HCT116 (cell line): ENCODE data around the gene KHSRP. TPM values are rescaled to one million over a fixed set of nuclear protein-coding genes. Genes with fewer than 3 reads are reported as not detected.
A peak's percentile ranks its signal among the peaks of the same experiment; 100 is the strongest.

Source experiments
- ATAC-seq: fragments of 200-7000 bp; cut with Tn5 transposase; 2 replicates; pipeline ENCODE4 v1.9.1; 2020; ENCODE audit warnings: mild to moderate bottlenecking, moderate library complexity
- BruUV-seq: library from RNA; stranded (reverse); fragments of 400-500 nt; replicated peaks from 2 replicates; lab custom pipeline; 2021; lab: Mats Ljungman, UMichigan
- CTCF ChIA-PET: fragments of 300-600 bp; sonication (Branson Sonifier 250); formaldehyde crosslinking; loops from one replicate; lab custom pipeline; 2021; ENCODE audit warnings: antibody characterized with exemption; lab: Charles Lee
- POLR2A ChIA-PET: fragments of 300-600, 350-600 bp; sonication (Branson Sonifier 250); formaldehyde crosslinking; loops from one replicate; lab custom pipeline; 2021; ENCODE audit warnings: antibody characterized with exemption; lab: Charles Lee
- RAD21 ChIA-PET, 2 experiments: fragments of 300-600 bp; sonication (Branson Sonifier 250); formaldehyde crosslinking; loops; one replicate each; lab custom pipeline; 2023; ENCODE audit warnings: low total read pairs in 2 of 2; ENCODE audit not compliant: uncharacterized antibody in 2 of 2, unreplicated experiment in 2 of 2, low non-redundant PET in 1 of 2; lab: Charles Lee
- DNase-seq: peaks from one replicate; pipeline ENCODE4 v3.0.0-alpha.2; 2010; ENCODE audit warnings: low read depth, low spot score
- H2AFZ ChIP-seq: fragments of 200-600 bp; shearing (Covaris generic), sonication (generic); 2 replicates; pipeline ENCODE4 v1.6.1; 2017; ENCODE audit warnings: low read depth, mixed run types, mixed read lengths, antibody characterized with exemption, low read length; ENCODE audit not compliant: poor library complexity, severe bottlenecking
- H3K27ac ChIP-seq: 2 replicates; pipeline ENCODE4 v1.5.1; 2012; ENCODE audit warnings: low read depth, low read length
- H3K27me3 ChIP-seq: fragments of 200-600 bp; sonication (generic); 2 replicates; pipeline ENCODE4 v1.6.1; 2016; ENCODE audit warnings: mixed run types, low read length, mixed read lengths; ENCODE audit not compliant: insufficient read depth
- H3K36me3 ChIP-seq, 2 experiments: fragments of 200-500 bp in 1 of 2; fragments of 200-600 bp in 1 of 2; sonication (Bioruptor generic) in 1 of 2; sonication (generic) in 1 of 2; 2 replicates each; pipeline versions ENCODE4 v1.5.1 to v1.6.1; 2014 to 2016; ENCODE audit warnings: low read length in 2 of 2, inconsistent platforms in 1 of 2, mixed read lengths in 1 of 2, mixed run types in 1 of 2; ENCODE audit not compliant: insufficient read depth in 2 of 2, control insufficient read depth in 1 of 2
- H3K4me1 ChIP-seq, 2 experiments: fragments of 200-600 bp in 1 of 2; sonication (generic) in 1 of 2; 2 replicates each; pipeline versions ENCODE4 v1.5.1 to v1.6.1; 2012 to 2017; ENCODE audit warnings: low read length in 2 of 2, inconsistent platforms in 1 of 2, mild to moderate bottlenecking in 1 of 2, mixed read lengths in 1 of 2, mixed run types in 1 of 2, moderate library complexity in 1 of 2; ENCODE audit not compliant: insufficient read depth in 2 of 2, control insufficient read depth in 1 of 2
- H3K4me2 ChIP-seq: fragments of 200-600 bp; sonication (generic); 2 replicates; pipeline ENCODE4 v1.6.1; 2017; ENCODE audit warnings: mixed run types, low read length, mixed read lengths
- H3K4me3 ChIP-seq, 2 experiments: fragments of 200-600 bp in 1 of 2; sonication (generic) in 1 of 2; replicated peaks in 1 of 2; 2 replicates each; pipeline ENCODE4 v1.5.1; 2011 to 2016; ENCODE audit warnings: low read length in 2 of 2, control low read depth in 1 of 2, low read depth in 1 of 2, mild to moderate bottlenecking in 1 of 2, mixed read lengths in 1 of 2, mixed run types in 1 of 2
- H3K79me2 ChIP-seq: fragments of 200-600 bp; sonication (generic); 2 replicates; pipeline ENCODE4 v1.6.1; 2017; ENCODE audit warnings: mild to moderate bottlenecking, mixed run types, low read length, moderate library complexity, mixed read lengths; ENCODE audit not compliant: insufficient read depth
- H3K9ac ChIP-seq: fragments of 200-600 bp; sonication (generic); 2 replicates; pipeline ENCODE4 v1.6.1; 2016; ENCODE audit warnings: low read length, mixed read lengths
- H3K9me2 ChIP-seq: fragments of 200-600 bp; sonication (generic), shearing (Covaris generic); 2 replicates; pipeline ENCODE4 v1.6.1; 2017; ENCODE audit warnings: mixed run types, mild to moderate bottlenecking, moderate library complexity; ENCODE audit not compliant: insufficient read depth
- H3K9me3 ChIP-seq, 2 experiments: fragments of 200-500 bp in 1 of 2; fragments of 200-600 bp in 1 of 2; sonication (Bioruptor generic) in 1 of 2; sonication (generic) in 1 of 2; 2 replicates each; pipeline ENCODE4 v1.6.1; 2014 to 2017; ENCODE audit warnings: low read length in 2 of 2, mixed read lengths in 2 of 2, inconsistent platforms in 1 of 2, low read depth in 1 of 2, mild to moderate bottlenecking in 1 of 2, mixed run types in 1 of 2, moderate library complexity in 1 of 2; ENCODE audit not compliant: control insufficient read depth in 1 of 2, insufficient read depth in 1 of 2
- H4K20me1 ChIP-seq: fragments of 200-600 bp; sonication (generic), shearing (Covaris generic); 2 replicates; pipeline ENCODE4 v1.6.1; 2017; ENCODE audit warnings: mixed run types, mild to moderate bottlenecking, moderate library complexity; ENCODE audit not compliant: insufficient read depth
- CTCF ChIP-seq, 3 experiments: fragments of 200-600 bp in 1 of 3; sonication (generic) in 1 of 3; IDR thresholded peaks in 2 of 3; conservative IDR thresholded peaks in 1 of 3; 2 replicates each; pipeline ENCODE4 v1.5.1; 2012 to 2017; ENCODE audit warnings: low read depth in 2 of 3, low read length in 2 of 3, antibody characterized with exemption in 1 of 3, borderline replicate concordance in 1 of 3, control low read depth in 1 of 3, mild to moderate bottlenecking in 1 of 3, mixed read lengths in 1 of 3, mixed run types in 1 of 3, moderate library complexity in 1 of 3; ENCODE audit not compliant: insufficient read depth in 1 of 3
- YY1 ChIP-seq: IDR thresholded peaks from 2 replicates; pipeline ENCODE4 v1.6.1; 2011; ENCODE audit warnings: low read length, low read depth, moderate library complexity, mild to moderate bottlenecking; ENCODE audit not compliant: insufficient replicate concordance; ENCODE audit errors: extremely low read depth
- ZNF274 ChIP-seq: fragments of 200-500 bp; sonication (Bioruptor generic); IDR thresholded peaks from 2 replicates; pipeline ENCODE4 v1.6.1; 2014; ENCODE audit warnings: mild to moderate bottlenecking, low read depth, low read length, inconsistent platforms
- intact Hi-C: fragments of 100-400 bp; cut with micrococcal nuclease; formaldehyde crosslinking; loops from 2 replicates; pipeline ENCODE4 v1.10.0; 2022
- total RNA-seq: library from RNA; stranded (reverse); gene quantifications from one replicate; pipeline ENCODE4 v1.2.1, GENCODE V29; 2021; ENCODE audit not compliant: unreplicated experiment

Gene KHSRP
- total RNA-seq, 1 experiment from 2014 or later: 553 TPM

- ChIA-PET RAD21 (no interaction called here), CTCF (no interaction called here), POLR2A (no interaction called here)
- peaks cover 39 to 45% of the 10 kb centered on the region in 2 experiments for H3K36me3 ChIP-seq
- no peaks in the 10 kb centered on the region for H3K9me2 ChIP-seq
- no peak overlapping the region for H3K4me3 ChIP-seq
- DNase-seq (no peak), ATAC-seq (no peak)
- no peak for TF ChIP-seq ZNF274
- TF ChIP-seq CTCF (IDR thresholded peaks at IDR 0.05 in 2 of 3, conservative IDR thresholded peaks at IDR 0.05 in 1 of 3; ENCODE audit: borderline replicate concordance in 1 of 3, insufficient read depth in 1 of 3, low read depth in 2 of 3, low read length in 2 of 3): 0 out of 6 replicates have a peak, but pooled peaks of 1 of the 3 experiments have one; percentile 10
- H3K9ac ChIP-seq: no peak overlapping the region
- intact Hi-C loops: no loop called here
- H3K27ac ChIP-seq: no peak overlapping the region
- BruUV-seq: TSS peak; percentile 50
- H3K9me3 ChIP-seq: no peaks in the 10 kb centered on the region
- H2AFZ ChIP-seq: no peak overlapping the region
- H4K20me1 ChIP-seq: no peaks in the 10 kb centered on the region
- no peak overlapping the region for H3K4me2 ChIP-seq
- H3K27me3 ChIP-seq: no peaks in the 10 kb centered on the region
- H3K79me2 ChIP-seq: peaks cover 26% of the 10 kb centered on the region
- no peaks in the 10 kb centered on the region for H3K4me1 ChIP-seq
Measured at GRCh38 chr19:6413721-6414643, 10.6 kb downstream of the KHSRP start.

- no peaks in the 10 kb centered on the region for H4K20me1 ChIP-seq
- H3K9me3 ChIP-seq: no peaks in the 10 kb centered on the region
- TF ChIP-seq YY1: no peak
- H3K79me2 ChIP-seq: peaks cover 19% of the 10 kb centered on the region; the same call in 1 of the 2 replicates
- no peak overlapping the region for H3K4me3 ChIP-seq
- H3K9ac ChIP-seq: no peak overlapping the region
- no peaks in the 10 kb centered on the region for H3K4me1 ChIP-seq
- H3K4me2 ChIP-seq: no peak overlapping the region
- ChIA-PET CTCF (no interaction called here), RAD21 (no interaction called here), POLR2A (no interaction called here)
- H3K27ac ChIP-seq: no peak overlapping the region
- ATAC-seq: no peak
- peaks cover 32 to 38% of the 10 kb centered on the region in 2 experiments for H3K36me3 ChIP-seq
- H2AFZ ChIP-seq: no peak overlapping the region
- BruUV-seq: no TSS peak
- no peaks in the 10 kb centered on the region for H3K9me2 ChIP-seq
- no peaks in the 10 kb centered on the region for H3K27me3 ChIP-seq
- no peak for DNase-seq
- intact Hi-C loops: no loop called here
Measured at GRCh38 chr19:6413291-6413690, 11.3 kb downstream of the KHSRP start.
